GM12865 (cell line): ENCODE data around the gene PPP2R5B.

Experiments
- DNase-seq: peaks from one replicate; pipeline ENCODE4 v3.0.0; 2010; ENCODE audit warnings: low read depth
- H3K4me3 ChIP-seq: 2 replicates; pipeline ENCODE4 v1.5.1; 2011; ENCODE audit warnings: mild to moderate bottlenecking, low read depth, low read length, control low read depth
- TF ChIP-seq, protein P1 (sequence below): IDR thresholded peaks from 2 replicates; pipeline ENCODE4 v1.5.1; 2011; ENCODE audit warnings: low read length, control low read depth, low read depth, inconsistent platforms; ENCODE audit not compliant: insufficient read depth; ENCODE audit errors: missing control alignments

Gene PPP2R5B

DNA sequence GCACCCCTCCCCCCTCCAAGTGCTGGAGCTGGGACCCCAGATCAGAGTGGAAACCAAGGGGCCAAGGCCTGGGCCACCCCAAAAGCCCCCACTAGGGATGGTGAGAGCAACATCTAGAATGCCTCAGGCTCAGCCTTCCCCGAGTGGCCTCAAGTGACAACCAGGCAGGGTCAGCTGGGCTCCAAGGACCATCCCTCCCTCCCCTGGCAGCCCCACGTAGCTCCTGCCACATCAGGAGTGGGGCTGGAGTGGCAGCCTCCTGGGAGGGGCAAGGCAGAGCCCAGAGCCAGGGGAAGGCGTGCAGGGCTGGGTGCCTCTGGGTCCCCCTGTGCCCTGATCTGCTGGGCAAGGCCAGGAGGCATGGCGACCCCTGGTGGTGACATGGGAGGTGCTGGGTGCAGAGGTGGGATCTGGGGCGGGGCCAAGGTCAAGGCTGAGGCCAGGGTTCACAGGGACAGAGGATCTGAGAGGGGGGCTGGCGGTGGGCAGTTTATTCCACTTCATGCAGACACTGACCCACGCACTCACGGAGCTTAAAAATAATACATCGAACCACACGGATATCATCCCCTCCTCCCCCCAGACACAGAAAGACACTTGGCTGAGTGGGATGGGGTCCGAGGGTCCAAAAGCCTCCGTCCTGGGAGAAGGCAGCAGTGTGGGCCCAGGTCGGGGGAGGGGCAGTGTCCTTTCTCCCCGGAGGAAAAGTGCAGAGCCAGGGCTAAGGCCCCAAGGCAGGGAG lies 30.2 kb upstream of the PPP2R5B start:
- peak; percentile 91 for DNase-seq
- H3K4me3 ChIP-seq: no peak overlapping the region
- TF ChIP-seq, protein P1, sequence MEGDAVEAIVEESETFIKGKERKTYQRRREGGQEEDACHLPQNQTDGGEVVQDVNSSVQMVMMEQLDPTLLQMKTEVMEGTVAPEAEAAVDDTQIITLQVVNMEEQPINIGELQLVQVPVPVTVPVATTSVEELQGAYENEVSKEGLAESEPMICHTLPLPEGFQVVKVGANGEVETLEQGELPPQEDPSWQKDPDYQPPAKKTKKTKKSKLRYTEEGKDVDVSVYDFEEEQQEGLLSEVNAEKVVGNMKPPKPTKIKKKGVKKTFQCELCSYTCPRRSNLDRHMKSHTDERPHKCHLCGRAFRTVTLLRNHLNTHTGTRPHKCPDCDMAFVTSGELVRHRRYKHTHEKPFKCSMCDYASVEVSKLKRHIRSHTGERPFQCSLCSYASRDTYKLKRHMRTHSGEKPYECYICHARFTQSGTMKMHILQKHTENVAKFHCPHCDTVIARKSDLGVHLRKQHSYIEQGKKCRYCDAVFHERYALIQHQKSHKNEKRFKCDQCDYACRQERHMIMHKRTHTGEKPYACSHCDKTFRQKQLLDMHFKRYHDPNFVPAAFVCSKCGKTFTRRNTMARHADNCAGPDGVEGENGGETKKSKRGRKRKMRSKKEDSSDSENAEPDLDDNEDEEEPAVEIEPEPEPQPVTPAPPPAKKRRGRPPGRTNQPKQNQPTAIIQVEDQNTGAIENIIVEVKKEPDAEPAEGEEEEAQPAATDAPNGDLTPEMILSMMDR: peak; percentile 99

DNA sequence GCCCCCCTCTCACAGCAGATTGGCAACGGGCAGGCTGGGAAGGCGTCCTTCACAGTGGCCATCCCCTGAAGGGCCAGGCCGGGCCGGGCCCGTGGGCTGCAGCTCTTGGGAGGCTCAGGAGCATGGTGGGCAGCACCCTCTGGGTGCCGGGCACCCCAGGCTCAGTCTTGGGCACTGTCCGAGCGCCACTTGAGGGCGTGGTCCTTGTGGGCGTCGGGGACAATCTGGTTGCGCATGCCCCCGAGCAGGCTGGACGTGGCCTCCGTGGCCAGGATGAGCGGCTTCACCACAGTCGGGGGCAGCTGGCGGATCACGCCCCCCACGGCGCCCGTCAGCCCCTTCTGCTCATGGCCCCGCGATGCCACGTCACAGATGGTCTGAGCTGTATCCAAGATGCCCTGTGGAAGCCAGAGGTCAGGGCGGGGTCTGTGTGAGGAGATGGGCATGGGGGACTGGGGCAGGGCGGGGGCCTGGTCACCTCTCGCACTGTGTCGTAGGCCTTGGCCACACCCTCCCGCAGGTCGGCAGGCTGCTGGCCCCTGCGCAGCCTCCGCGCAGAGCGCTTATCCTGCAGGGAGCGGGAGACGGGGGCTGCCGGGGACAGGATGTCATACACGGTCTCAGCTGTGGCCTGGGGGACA lies 29.6 kb upstream of the PPP2R5B start:
- no peak overlapping the region for H3K4me3 ChIP-seq
- no peak for DNase-seq
- TF ChIP-seq, protein P1: no peak

DNA sequence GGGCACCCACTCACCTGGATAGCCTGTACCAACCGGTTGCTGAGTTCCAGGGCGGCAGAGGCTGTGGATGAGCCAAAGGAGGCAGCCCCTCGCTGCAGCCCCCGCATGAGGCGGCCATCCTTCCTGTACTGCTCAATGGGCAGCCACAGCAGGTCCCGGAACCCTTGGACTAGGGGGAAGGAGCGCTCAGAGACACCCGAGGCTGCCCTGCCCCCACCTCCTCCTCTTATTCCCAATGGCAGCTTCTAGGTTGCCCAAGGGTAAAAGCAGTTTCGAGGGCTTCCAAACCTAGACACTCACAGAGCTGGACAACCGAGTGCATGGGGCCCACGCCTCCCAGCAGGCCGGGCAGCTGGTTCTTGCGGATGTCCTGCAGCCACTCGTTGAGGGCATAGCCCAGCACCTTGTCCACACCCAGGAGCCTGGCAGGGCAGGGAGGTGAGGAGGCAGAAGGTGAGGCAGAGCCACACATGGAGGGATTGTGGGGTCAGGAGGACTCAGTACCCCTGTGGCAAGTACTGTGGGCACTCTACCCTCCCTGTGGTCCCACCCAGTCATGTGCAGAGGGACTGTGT lies 28.0 kb upstream of the PPP2R5B start:
- TF ChIP-seq, protein P1: no peak
- DNase-seq: no peak
- no peak overlapping the region for H3K4me3 ChIP-seq

DNA sequence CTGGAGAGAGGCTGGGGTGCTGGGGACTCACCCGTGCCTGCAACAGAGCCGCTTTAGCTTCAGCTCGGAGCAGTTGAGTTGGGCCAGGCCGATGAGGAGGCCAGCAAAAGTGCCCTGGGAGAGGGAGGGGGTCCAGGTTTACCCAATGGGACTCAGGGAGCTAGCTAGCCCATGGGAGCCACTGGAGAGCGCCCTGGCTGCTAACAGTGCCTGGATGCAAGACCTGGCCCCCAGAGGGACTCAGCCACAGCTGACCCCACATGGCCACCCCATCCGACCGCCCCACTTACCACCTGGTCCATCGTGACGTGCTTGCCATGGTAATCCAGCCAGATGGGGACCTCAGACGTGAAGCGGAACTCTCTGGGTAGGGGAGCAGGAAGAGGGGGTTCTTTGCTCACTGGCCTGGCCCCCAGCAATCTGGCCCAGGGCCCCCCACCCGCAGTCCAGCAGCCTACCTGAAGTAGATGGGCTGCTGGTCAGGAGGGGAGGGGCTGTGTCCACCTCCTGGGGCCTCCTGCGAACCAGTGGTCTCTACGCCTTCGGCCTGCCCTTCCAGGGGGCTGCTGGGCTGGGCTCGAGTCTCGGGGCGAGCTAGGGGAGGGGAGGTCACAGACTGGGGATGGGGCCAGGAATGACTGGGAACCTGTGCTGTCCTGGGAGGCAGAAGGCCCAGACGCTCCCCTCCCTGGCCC lies 27.0 kb upstream of the PPP2R5B start:
- DNase-seq: no peak
- H3K4me3 ChIP-seq: no peak overlapping the region
- TF ChIP-seq, protein P1: no peak

DNA sequence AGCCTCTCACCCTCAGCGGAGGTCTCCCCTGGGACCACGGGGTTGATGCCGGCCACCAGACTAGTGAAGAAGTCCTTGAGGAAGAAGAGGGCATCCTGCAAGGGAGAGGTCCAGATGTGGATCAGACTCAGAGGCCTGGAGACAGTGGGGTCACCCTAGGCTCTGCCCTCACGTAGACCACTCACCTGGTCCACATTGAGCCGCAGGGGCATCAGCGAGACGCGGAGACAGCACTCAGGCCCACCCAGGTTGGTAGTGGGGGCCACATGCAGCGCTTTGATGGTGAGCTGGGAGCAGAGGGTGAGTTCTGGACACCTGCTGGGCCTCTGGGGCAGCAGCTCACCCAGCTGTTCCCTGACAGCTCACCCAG lies 26.4 kb upstream of the PPP2R5B start:
- DNase-seq: no peak
- H3K4me3 ChIP-seq: no peak overlapping the region
- TF ChIP-seq, protein P1: no peak

DNA sequence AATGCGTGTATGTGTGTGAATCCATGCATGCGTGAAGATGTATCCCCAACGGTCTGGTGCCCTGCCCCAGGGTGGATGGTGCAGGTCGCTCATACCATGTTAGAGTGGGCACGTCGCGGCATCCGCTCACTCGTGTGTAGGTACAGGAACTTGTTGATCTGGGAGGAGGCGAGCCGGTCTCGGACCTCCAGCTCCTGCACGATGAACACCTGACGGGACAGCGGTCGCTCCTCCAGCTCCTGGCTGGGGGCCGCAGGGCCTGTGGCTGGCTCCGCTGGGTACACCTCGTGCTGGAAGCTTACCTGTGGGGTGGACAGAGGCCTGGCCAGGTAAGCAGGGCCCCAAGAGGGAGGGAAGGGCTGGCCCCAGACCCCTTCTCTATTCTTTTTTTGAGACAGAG lies 25.9 kb upstream of the PPP2R5B start:
- TF ChIP-seq, protein P1: no peak

More for the DNA sequence above, 25.9 kb upstream of the PPP2R5B start:
- DNase-seq: no peak
- H3K4me3 ChIP-seq: no peak overlapping the region
